Mucosa of rectum (tissue), 2 donors: ENCODE measurements around the gene GDPD5.

Experiments used
- H3K27ac ChIP-seq, 2 donors: one replicate each; pipeline ENCODE4 v1.7.0; 2013; ENCODE audit warnings: inconsistent platforms in 2 of 2, low read depth in 2 of 2, low read length in 2 of 2
- H3K27me3 ChIP-seq, 2 donors: one replicate each; pipeline ENCODE4 v1.7.0; 2013; ENCODE audit warnings: low read length in 2 of 2; ENCODE audit not compliant: control insufficient read depth in 2 of 2, insufficient read depth in 2 of 2
- H3K36me3 ChIP-seq, 2 donors: one replicate each; pipeline ENCODE4 v1.7.0; 2013; ENCODE audit warnings: low read length in 2 of 2; ENCODE audit not compliant: control insufficient read depth in 2 of 2, insufficient read depth in 2 of 2
- H3K4me1 ChIP-seq, 2 donors: one replicate each; pipeline ENCODE4 v1.7.0; 2013; ENCODE audit warnings: low read length in 2 of 2, mild to moderate bottlenecking in 1 of 2; ENCODE audit not compliant: control insufficient read depth in 2 of 2, insufficient read depth in 2 of 2
- H3K4me3 ChIP-seq, 2 donors: one replicate each; pipeline ENCODE4 v1.7.0; 2013; ENCODE audit warnings: low read length in 2 of 2
- H3K9ac ChIP-seq, 2 donors: one replicate each; pipeline ENCODE4 v1.7.0; 2013; ENCODE audit warnings: low read length in 2 of 2, low read depth in 1 of 2, mild to moderate bottlenecking in 1 of 2
- H3K9me3 ChIP-seq, 2 donors: one replicate each; pipeline ENCODE4 v1.7.0; 2013; ENCODE audit warnings: low read length in 2 of 2; ENCODE audit not compliant: control insufficient read depth in 2 of 2
- donor health status: healthy.
- donor health status: Normal muscosa, but diverticular disease.

GDPD5 gene

DNA sequence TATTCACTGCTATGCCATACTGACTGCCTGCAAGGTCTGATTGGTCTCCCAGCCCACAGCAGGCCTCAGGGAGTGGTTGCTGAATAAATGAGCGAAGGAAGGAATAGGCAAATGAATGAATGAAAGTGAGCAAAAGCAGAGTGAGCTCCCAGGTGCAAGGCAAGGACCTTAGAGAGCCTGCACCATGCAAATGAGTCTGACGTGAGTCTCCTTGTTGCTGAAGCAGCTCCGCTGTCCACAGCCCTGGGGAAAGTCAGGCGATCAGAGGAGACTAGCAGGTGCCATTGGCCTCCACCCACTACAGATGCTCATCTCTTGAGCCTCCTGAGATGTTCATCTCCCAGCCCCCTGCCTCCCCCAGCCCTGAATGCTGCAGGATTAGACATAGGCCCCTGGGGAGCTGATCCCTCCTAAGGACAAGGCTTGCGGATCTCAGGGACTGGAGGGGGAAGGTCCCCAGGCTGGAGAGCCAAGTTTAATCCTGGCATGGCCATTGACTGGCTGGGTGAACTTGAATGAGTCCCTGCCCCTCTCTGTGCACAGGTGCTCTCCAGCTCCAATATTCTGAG is 22.1 kb downstream of the GDPD5 start:
- H3K9me3 ChIP-seq = no peaks in the 10 kb centered on the region
- H3K4me3 ChIP-seq = no peak overlapping the region
- no peak overlapping the region for H3K27ac ChIP-seq
- H3K27me3 ChIP-seq = no peaks in the 10 kb centered on the region
- peaks cover 5 to 14% of the 10 kb centered on the region in 2 donors for H3K4me1 ChIP-seq
- H3K9ac ChIP-seq = no peak overlapping the region
- no peaks in the 10 kb centered on the region for H3K36me3 ChIP-seq

DNA sequence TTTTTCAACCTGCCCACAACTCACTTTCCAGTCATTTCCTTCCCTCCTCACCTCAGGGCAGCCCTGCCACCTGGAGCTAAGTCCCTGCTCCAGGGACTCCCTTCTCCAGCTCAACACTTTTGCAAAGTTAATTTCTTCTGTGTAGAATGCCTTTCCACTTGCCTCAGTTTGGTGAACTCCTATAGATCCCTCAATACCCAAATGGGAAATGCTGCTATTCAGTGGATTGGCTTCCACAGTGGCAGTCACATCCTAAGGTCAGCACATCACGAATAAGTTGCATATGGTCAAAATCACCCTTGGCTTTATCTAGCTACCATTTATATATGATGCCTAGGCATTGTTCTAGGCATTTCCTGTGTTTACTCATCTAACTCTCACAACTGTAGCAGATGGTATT is 23.6 kb downstream of the GDPD5 start:
- Histone ChIP-seq H3K4me3 (no peak overlapping the region), H3K36me3 (no peaks in the 10 kb centered on the region), H3K27ac (no peak overlapping the region), H3K9me3 (no peaks in the 10 kb centered on the region), H3K4me1 (peaks cover 5 to 8% of the 10 kb centered on the region in 2 donors), H3K9ac (no peak overlapping the region), H3K27me3 (no peaks in the 10 kb centered on the region)

DNA sequence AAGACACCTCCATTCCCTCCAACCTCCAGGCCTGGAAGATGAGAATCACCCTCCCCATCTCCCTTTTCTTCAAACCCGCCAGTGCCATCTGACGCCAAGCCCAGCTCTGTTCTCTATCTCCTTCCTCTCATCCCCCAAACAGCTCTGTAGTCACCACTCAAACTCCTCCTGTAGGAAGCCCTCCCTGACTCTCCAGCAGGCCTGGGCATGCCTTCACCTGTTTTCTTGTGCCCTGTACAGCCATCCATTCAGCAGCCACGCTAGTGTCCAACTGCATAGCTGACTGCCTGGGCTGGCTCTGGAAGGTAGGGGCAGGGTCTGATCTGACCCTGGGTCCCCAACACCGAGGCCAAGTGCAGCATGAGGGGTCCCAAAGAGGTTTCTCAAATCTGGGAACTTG is 25.0 kb downstream of the GDPD5 start:
- Histone ChIP-seq H3K4me1 (peaks cover 7 to 8% of the 10 kb centered on the region in 2 donors), H3K9ac (no peak overlapping the region), H3K27ac (no peak overlapping the region), H3K27me3 (no peaks in the 10 kb centered on the region), H3K36me3 (no peaks in the 10 kb centered on the region), H3K4me3 (no peak overlapping the region), H3K9me3 (no peaks in the 10 kb centered on the region)

DNA sequence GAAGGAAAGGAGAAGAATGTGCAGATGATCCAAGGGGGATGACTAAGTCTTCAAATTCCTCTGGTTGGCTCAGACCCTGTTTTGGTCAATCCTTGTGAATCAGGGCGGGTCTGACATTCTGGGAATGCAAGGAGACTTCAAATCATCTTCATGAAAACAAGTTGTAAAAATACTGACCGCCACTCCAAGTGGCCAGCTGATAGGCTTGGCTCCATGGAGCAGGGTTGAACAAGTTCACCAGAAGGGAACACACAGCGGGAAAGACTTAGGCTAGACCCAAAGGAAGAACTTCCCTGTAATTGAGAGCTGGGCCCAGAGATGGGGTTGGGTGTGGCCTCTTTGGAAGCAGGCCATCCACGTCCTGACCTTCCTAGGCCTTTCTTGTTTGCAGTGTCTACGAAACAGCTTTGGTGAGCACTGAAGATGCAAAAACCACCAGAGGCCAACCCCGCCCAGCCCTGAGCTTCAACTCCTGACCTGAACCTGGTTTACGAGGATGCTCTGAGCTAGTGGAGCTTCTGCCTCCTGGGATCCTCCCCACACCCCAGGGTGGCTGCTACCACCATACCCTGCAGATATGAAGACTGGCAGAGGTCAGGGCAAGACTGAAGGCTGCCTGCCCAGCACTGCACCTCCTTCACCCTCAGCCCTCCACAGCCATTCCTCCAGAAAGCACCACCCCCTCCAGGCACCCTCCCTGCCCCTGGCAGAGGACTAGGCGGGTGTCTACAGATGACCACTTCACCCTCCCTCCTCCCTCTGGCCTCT is 26.1 kb downstream of the GDPD5 start:
- Histone ChIP-seq H3K9ac (no peak overlapping the region), H3K27ac (peak overlapping the region in 1 of 2 donors; percentile 58), H3K36me3 (no peaks in the 10 kb centered on the region), H3K27me3 (no peaks in the 10 kb centered on the region), H3K9me3 (no peaks in the 10 kb centered on the region), H3K4me3 (no peak overlapping the region), H3K4me1 (peaks cover 9% of the 10 kb centered on the region in 2 donors)

DNA sequence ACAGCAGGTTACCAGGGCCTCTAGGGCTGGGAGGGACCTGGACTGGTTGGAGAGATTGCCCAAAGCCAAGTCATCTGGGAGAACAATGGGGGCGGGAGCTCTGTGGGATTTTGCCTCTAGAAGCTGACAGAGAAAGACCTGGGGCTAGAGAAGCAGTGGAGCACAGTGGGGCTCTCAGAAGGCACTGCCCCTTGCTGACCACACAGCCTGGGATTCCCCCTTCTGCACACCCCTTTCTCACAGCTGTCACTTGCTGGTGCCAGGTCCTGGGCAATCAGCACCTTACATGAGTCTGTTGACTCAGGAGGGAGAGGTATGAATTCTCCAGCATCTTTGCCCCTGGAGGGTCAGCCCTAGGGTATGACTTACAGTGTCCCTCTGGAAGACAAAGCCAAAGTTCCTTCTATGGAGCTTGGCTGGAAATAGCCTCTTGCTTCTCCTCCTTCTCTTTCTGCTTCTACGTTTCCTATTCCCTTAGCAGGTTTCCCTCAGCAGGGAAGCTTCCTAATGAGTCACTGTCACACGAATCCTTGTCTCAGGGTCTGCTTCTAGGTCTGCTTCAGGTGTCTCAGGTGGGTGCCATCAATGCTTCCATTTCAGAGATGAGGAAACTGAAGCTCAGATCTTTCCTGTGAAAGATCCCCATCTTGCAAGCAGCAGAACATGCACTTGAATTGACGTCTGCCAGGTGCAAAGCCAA is 27.0 kb downstream of the GDPD5 start:
- no peak overlapping the region for H3K9ac ChIP-seq
- no peaks in the 10 kb centered on the region for H3K9me3 ChIP-seq
- H3K27ac ChIP-seq = peak overlapping the region in 1 of 2 donors; percentile 10
- H3K4me1 ChIP-seq = peaks cover 9% of the 10 kb centered on the region in 2 donors
- H3K27me3 ChIP-seq = no peaks in the 10 kb centered on the region
- H3K36me3 ChIP-seq = no peaks in the 10 kb centered on the region
- H3K4me3 ChIP-seq = no peak overlapping the region

DNA sequence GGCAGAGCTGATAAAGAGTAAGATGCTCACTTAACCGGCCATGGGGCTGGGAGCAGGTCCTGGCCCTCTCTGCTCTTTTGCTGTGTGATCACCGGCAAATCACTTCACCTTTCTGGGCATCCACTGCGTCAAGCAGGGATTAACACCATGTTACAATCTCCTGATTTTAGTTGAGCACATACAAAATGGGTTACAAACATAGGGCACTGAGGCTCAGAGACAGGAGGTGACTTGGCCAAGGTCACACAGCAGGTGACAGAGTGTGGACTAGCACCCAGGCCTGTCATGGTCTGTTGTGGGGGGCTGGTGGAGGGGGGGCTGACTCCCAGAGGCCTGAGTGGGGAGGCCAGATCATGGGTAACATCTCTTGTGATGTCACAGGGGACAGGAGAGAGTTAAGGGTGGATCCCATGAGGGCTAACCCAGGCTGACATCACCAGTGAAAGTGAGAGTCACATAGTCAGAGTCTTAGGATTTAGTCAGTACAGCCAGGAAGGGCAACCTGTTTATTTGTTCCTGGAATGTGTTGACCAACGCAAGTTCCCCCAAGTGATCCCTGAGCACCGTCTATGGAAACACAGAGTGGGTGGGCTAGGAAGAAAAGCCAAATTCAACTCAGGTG is 27.8 kb downstream of the GDPD5 start:
- no peak overlapping the region for H3K4me3 ChIP-seq

DNA sequence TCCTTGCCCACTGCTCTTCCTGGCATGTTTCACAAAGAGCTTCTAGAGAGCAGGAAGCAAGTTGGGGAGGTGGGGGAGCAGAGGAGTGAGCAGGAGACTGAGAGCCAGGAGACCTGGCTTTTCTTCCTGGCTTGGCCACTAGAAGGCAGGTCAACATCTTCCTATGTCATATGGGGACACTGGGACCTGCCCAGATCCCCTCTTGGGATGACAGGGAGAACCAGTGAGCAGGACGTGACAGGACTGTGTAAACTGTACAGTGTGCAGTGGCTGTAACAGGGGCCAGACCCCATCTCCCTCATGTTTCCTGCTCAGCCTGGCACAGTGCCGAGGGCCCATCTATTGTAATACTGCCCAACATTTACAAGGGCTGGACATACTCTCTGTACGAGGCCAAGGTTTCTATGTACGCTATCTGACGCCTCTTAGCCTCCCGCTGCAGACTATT is 29.4 kb downstream of the GDPD5 start:
- H3K36me3 ChIP-seq = no peaks in the 10 kb centered on the region
- H3K9ac ChIP-seq = no peak overlapping the region
- H3K27me3 ChIP-seq = no peaks in the 10 kb centered on the region
- H3K4me3 ChIP-seq = no peak overlapping the region
- H3K9me3 ChIP-seq = no peaks in the 10 kb centered on the region
- H3K27ac ChIP-seq = no peak overlapping the region
- H3K4me1 ChIP-seq = peaks cover 9% of the 10 kb centered on the region in 2 donors

More for the DNA sequence above, 27.8 kb downstream of the GDPD5 start:
- Histone ChIP-seq H3K4me1 (peaks cover 9% of the 10 kb centered on the region in 2 donors), H3K9me3 (no peaks in the 10 kb centered on the region), H3K27me3 (no peaks in the 10 kb centered on the region), H3K27ac (no peak overlapping the region), H3K36me3 (no peaks in the 10 kb centered on the region), H3K9ac (no peak overlapping the region)

DNA sequence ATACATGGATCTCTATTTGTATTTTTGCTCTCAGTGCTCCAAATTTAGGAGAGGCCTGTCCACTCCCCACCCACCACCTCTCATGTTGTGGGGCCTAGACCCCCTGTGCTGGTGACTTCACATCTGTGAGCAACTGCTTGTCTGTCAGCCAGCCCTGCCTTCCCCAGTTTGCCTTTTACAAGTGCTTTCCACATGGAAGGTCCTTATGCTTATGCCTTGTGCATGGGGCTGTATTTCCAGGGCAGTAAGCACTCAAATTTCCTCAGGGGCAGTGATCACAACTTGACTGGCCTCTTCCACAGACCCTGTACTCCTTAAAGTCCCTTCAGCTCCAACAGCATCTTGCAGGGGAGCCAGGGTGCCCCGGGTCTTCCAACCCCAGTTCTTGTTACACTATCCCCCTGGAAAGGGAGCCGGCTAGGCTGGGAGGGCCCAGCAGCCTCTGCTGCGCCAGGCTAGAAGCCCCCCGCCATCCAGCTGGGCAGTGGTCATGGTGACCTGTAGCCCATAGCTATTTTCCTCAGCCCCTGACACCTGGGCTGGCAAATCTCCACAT is 29.9 kb downstream of the GDPD5 start:
- no peaks in the 10 kb centered on the region for H3K9me3 ChIP-seq
- no peaks in the 10 kb centered on the region for H3K36me3 ChIP-seq
- H3K9ac ChIP-seq = no peak overlapping the region
- H3K27ac ChIP-seq = no peak overlapping the region
- no peaks in the 10 kb centered on the region for H3K27me3 ChIP-seq
- no peak overlapping the region for H3K4me3 ChIP-seq
- H3K4me1 ChIP-seq = peaks cover 9% of the 10 kb centered on the region in 2 donors

DNA sequence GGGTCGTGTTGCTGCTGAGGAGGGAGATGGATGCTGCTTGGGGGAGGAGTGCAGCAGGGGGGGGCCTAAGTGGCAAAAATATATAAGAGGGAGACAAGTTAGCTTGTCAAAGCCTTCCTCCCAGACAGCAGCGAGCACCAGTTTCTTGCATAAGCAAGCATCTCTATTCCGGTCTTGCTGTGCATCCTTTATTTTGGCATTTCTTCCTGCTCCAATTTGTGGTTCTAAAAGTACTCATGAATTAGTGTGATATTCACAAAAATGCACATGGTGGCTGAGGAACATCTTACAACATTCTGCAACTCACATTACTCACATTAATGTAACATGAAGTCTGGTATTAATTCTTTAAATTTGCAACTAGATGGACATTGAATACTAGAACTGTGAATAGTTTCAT is 32.1 kb downstream of the GDPD5 start:
- Histone ChIP-seq H3K4me1 (peaks cover 3 to 4% of the 10 kb centered on the region in 2 donors), H3K4me3 (no peak overlapping the region), H3K27ac (no peak overlapping the region), H3K9me3 (no peaks in the 10 kb centered on the region), H3K9ac (no peak overlapping the region), H3K27me3 (no peaks in the 10 kb centered on the region), H3K36me3 (no peaks in the 10 kb centered on the region)
